Measurements from ENCODE around the gene ESRRA.

The ESRRA gene

DNA sequence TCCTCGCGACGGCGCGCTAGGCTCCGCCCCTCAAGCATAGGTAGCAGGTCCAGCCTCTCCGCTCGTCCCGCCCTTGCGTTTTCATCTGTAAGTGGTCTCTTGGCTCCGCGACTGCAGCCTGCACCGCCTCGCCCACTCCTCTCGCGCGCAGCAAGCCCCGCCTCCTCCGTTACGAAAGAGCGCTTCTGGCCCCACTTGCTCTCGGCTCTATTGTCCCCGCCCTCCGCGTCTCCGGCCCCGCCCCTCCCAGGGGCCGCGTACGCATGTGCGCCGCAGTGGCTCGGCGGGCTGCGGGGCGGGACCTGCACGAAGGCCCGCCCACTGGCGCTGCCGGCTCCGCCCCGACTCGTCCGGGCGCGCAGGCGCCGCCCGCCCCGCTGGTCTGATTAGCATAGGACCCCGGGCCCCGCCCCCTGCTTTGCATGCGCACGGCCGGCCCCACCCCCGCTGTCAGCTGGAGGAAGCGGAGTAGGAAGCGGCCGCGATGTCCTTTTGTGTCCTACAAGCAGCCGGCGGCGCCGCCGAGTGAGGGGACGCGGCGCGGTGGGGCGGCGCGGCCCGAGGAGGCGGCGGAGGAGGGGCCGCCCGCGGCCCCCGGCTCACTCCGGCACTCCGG lies at the start of gene ESRRA:
TSS of gene ESRRA (plus strand) at position 450 of the 616 bp plus-strand sequence. CDS start 1,656 bp downstream, outside the sequence.
- DNase-seq (ENCODE audit: low read depth): peak; percentile 100

DNA sequence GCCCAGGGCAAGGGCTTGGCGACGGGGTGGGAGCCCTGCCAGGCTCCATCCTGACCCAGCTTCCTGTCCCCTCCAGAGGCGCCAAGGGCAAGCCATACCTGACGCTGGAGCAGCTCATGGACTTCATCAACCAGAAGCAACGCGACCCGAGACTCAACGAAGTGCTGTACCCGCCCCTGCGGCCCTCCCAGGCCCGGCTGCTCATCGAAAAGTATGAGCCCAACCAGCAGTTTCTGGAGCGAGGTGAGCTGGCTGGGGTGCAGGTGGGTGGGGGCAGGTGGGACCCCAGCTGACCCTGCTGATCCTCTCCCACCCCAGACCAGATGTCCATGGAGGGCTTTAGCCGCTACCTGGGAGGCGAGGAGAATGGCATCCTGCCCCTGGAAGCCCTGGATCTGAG lies 49.0 kb upstream of the ESRRA start:
- DNase-seq (ENCODE audit: low read depth): no peak

DNA sequence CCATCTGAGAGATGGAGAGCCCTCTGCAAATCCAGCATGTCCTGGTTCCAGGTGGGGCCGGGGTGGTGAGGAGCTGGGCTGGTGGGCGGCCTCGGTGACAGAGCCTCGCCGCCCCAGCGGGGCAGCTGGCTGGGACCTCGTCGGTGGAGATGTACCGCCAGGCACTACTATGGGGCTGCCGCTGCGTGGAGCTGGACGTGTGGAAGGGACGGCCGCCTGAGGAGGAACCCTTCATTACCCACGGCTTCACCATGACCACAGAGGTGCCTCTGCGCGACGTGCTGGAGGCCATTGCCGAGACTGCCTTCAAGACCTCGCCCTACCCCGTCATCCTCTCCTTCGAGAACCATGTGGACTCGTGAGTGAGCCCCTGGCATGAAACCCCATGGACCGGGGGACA lies 47.0 kb upstream of the ESRRA start:
- no peak for DNase-seq (ENCODE audit: low read depth)

DNA sequence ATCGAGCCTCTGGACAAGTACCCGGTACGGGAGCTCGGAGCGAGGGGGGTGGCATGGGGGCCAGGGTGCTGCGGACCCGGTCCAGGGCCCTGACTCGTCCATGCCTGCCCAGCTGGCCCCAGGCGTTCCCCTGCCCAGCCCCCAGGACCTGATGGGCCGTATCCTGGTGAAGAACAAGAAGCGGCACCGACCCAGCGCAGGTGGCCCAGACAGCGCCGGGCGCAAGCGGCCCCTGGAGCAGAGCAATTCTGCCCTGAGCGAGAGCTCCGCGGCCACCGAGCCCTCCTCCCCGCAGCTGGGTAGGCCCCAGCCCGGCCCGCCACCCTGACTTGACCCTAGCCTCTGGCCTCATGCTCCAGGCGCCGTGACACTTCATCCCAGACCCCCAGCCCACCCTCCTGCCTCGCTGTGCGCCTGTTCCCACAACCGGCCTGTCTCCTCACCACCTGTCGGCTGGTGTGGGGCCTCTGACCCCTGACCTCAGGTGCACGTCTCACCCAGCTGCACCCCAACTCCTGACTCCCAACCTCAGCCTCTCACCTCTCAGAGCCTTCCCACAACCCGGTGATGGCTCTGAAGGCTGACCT lies 46.3 kb upstream of the ESRRA start:
- DNase-seq (ENCODE audit: low read depth): no peak

DNA sequence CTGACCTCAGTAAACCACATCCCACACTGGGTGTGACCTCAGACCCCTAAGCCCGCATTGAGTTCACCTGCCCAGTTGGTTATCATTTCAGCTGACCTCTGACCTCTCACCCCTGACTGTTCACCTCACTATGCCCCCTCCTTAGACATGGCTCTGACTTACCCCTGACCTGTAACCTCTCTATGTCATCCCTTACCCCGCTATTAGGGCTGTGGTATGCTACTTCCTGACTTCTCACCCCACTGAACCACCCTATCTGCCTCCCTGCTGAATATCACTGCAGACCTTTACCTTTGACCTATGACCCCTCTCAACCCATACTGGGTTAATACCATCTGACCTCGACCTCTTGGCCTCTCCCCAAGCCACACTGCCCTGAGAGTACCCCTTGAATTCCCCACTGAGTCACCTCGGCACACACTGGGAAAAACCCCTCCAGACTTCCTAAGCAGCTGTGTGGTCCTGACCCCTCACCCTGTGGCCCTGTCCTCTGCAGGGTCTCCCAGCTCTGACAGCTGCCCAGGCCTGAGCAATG lies 45.7 kb upstream of the ESRRA start:
- DNase-seq (ENCODE audit: low read depth): no peak

DNA sequence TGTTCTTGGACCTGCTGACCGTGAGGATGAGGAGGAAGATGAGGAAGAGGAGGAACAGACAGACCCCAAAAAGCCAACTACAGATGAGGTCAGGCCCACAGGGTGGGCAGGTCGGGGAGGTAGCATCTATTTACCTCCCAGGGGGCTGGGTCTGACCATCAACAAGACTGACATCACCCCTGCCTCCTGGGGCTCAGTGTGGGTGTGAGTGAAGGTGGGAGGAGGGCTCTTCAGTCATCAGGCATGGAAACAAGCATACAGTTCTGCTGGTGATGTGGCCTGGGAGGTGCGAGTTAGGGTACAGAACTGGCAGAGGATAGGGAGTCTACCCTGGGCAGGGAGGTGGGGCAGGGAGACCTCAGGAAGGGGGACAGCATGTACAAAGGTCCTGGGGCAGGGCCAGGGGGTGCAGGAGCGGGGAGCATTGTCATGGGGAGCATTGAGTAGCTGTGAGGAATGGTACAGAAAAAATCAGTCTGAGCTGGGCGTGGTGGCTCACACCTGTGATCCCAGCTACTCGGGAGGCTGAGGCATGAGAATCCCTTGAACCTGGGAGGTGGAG lies 45.1 kb upstream of the ESRRA start:
- DNase-seq (ENCODE audit: low read depth): no peak

DNA sequence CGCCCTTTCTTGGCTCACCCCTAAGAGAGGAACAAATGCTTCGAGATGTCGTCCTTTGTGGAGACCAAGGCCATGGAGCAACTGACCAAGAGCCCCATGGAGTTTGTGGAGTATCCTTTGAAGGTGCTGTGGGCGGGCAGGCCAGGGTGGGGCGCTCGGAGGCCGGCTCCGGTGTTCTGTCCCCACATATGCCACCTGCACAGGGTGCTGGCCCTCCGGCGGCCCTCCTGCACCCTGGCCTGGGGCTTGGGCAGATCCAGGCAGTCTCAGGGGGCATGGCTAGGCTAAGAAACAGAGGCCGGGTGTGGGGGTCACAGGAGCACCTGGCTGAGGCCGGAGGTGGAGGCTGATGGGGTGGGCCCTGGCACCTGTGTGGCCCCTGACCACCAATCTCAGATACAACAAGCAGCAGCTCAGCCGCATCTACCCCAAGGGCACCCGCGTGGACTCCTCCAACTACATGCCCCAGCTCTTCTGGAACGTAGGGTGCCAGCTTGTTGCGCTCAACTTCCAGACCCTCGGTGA lies 43.7 kb upstream of the ESRRA start:
- DNase-seq (ENCODE audit: low read depth): no peak

DNA sequence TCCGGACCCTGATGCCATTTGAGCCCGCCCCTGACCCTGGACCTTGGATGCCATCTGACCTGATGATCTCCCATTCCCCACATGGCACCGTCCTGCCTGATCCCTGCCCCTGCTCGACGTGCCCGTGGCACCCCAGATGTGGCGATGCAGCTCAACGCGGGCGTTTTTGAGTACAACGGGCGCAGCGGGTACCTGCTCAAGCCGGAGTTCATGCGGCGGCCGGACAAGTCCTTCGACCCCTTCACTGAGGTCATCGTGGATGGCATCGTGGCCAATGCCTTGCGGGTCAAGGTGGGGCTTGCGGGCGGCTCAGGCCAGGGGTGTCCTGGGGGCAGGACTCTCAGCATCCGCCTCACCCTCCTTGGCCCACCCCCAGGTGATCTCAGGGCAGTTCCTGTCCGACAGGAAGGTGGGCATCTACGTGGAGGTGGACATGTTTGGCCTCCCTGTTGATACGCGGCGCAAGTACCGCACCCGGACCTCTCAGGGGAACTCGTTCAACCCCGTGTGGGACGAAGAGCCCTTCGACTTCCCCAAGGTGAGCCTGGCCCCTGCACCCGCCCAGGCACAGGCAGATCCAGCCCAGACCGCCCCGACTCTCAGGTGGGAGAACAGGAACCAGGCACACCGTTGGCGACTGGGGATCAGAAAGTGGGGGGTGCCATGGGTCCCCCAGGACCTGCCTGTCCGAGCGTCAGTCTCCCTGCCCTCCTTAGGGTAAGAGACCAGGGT lies 42.9 kb upstream of the ESRRA start:
- no peak for DNase-seq (ENCODE audit: low read depth)

DNA sequence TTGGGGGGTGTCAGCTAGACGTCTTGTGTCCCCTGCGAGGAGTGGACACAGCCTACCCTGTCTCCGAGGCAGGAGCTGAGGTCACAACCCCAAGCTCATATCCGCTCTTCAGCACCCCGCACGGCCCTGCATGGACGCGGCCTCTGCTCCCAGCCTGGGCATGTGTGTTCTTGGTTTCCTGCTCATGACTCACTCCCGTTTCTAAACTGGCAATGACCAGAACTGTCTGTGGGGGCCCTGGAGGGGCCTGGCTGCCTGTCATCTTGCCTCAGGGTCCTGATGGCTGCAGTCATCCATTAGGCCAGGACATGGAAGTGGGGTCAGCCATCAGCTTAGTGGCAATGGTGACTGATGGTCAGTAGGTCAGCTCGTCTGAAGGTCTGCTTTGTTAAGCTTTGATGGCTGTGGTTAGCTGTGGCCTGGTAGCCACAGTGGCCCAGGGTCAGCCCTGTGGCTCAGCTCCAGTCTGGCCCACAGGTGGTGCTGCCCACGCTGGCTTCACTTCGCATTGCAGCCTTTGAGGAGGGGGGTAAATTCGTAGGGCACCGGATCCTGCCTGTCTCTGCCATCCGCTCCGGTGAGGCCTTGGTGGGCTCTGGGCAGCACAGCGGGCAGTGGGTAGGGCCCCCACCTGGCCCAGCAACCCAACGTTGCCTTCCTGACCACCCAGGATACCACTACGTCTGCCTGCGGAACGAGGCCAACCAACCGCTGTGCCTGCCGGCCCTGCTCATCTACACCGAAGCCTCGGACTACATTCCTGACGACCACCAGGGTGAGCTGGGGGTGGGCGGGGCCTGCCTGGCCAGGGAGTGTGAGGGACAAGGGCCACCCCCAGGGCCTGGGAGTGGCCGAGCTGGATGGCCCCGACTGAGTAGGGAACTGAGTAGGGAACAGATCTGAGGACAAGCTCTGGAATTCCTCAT lies 42.0 kb upstream of the ESRRA start:
- DNase-seq (ENCODE audit: low read depth): no peak

DNA sequence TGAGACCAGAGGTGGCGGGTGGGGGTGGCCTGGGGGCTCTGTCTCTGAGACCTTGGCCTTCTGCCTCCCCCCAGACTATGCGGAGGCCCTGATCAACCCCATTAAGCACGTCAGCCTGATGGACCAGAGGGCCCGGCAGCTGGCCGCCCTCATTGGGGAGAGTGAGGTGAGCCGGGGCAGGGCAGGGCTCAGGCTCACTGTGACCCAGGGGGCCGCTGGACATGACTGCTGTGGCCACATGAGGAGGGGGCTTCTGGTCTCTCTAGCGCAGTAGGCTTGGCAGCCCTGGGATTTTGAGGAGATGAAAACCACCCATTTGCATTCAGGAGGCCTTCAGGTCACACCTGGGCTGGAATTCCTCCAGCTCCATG lies 41.4 kb upstream of the ESRRA start:
- DNase-seq (ENCODE audit: low read depth): no peak

DNA sequence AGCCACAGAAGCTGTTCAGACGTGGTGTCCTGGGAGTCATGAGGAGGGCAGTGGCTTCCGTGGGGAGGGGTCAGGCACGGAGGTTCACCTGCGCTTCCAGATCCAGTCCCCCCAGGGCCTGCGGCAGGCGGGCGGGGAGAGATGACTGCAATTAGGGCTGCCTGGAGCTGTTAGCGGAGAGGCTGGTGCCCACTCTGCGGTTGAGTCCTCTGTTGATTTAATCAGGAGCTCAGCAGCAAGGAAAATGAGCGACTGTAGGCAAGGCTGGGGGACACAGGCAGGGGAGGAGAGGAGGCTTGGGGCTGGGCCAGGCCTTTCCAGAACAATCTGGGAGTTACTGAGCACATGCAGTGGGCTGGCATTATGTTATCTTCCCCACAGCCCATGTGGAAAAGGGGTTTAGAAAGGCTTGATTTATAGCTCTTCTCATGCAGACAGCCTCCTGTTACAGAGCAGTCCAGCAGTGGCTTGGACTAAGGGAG lies 40.9 kb upstream of the ESRRA start:
- no peak for DNase-seq (ENCODE audit: low read depth)

DNA sequence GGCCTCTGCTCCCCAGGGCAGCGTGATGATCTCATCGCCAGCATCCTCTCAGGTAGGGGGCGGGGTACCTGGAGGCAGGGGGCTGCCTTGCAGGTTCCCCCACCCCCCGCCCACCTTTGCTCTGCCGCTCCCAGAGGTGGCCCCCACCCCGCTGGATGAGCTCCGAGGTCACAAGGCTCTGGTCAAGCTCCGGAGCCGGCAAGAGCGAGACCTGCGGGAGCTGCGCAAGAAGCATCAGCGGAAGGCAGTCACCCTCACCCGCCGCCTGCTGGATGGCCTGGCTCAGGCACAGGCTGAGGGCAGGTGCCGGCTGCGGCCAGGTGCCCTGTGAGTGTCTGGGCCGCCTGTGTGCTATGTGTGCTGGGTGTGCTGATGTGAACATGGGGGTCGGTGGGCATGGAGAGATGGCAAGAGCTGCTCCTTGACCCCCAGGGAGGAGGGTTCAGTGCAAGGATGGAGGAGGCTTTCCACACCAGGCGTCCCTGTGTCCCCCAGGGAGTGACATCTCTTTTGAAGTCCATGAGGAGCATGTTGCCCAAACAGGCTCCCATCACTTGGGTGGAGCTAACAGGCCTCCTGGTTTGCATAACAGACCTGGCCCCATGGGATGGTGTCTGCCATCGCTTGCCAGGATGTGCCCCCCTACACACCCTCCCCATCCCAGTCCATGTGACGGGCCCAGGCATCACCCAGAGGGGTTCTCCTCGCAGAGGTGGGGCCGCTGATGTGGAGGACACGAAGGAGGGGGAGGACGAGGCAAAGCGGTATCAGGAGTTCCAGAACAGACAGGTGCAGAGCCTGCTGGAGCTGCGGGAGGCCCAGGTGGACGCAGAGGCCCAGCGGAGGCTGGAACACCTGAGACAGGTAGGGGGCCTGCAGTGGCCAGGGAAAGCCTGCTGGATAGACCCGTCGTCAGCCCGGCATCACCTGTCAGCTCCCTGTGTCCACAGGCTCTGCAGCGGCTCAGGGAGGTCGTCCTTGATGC lies 39.9 kb upstream of the ESRRA start:
- DNase-seq (ENCODE audit: low read depth): no peak

DNA sequence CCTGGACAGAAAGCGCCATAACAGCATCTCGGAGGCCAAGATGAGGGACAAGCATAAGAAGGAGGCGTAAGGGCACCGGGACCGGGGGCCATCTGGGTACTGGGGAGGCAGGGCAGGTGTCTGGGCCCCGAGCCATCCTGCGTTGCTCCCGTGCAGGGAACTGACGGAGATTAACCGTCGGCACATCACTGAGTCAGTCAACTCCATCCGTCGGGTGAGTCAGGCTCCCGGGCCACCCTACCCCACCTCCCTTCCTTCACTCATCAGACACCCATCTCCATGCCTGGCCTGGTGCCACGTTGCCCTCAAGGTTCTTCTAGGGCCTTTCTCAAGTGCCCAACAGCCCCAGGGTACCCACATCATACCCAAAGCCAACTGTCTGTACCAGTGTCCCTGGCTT lies 39.0 kb upstream of the ESRRA start:
- no peak for DNase-seq (ENCODE audit: low read depth)

DNA sequence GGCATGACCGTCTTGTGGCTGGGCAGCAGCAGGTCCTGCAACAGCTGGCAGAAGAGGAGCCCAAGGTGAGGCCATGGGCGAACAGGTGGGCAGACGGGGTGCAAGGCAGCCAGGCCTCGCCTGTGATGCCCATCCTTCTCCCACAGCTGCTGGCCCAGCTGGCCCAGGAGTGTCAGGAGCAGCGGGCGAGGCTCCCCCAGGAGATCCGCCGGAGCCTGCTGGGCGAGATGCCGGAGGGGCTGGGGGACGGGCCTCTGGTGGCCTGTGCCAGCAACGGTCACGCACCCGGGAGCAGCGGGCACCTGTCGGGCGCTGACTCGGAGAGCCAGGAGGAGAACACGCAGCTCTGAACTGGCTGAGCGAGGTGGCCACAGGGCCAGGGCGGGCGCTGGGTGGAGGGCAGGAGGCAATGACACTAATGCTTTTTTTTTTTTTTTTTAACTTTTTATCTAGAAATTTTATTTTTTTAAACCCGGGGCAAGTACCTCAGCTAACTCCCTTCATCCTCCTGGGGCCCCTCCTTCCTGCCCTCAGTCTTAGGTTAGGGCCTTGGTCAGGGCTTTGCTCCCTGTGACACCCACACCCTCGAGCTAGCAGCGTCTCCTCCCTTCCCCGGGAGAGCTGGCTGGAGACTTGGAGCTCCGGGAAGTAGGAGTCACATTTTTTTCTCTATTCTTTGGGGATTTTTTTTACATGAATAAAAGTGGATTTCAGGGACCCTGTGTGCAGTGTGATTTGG lies 37.9 kb upstream of the ESRRA start:
- DNase-seq (ENCODE audit: low read depth): no peak

DNA sequence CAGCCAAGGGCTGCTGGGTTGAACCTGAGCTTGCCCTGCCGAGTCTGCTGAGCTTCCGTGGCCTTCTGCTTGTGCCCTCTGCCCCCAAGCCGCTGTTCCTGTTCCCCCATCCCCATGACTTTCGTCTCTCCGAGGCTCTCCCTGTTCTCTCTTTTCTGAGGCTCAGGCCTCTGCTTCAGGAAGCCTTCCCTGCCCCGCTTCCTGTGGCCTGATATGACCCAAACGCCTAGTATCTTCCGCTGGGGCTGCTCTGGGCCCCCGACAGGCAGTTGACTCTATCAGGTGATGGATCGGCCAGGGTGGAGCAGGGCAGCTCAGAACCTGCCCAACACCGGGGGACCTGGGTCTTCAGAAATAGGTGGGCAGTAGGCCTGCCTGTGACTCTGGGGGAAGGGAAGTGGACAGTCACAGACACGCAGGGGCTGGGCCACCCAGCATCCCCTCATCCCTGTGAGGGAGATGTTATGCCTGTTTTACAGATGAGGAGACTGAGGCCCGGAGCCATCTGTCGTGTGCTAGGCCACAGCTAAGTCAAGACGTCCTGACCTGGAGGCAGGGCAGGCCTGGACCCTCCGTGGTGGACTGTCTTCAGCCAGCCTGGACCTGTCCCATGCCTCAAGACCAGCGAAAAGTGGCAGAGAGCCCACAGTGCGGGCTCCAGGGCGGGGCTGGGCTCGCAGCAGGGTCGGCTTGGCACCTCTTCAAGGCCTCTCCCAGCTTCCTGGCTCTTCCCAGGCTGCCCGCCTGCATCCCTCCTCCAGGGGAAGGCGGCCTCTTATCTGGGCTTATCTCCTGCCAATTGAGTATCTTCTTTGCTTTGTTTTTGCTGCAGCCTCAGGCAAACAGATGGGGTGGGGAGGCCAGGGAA lies 37.1 kb upstream of the ESRRA start:
- DNase-seq (ENCODE audit: low read depth): no peak

DNA sequence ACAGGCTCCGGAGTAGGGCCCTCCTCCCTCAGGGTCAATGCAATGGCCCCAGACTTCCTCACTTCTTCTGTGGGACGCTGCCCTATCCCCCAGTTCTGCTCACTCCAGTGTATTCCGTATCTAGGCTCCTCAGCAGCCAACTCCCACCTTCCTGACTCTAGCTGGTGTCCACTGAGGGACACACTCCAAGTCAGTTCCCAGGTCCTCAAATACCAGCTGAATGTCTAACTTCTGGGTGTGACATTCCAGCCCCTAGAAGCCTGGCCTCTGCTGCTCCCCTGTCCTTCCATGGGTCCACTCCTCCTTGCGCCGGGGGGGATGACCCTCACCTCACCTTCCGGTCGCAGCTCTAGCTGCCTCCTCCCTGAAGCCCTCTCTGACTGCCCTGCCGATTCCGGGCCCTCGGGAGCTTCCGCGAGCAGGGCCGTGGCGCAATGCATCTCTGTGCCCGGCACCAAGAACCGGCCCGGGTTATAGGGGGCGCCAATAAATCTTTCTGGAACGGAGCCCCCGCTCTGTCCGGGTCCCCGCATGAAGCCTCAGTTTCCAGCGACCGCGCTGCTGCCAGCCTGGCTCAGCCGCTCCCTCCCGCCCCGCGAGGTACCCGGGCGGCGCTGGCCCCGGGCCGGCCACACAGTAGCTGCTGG lies 36.3 kb upstream of the ESRRA start:
- no peak for DNase-seq (ENCODE audit: low read depth)

DNA sequence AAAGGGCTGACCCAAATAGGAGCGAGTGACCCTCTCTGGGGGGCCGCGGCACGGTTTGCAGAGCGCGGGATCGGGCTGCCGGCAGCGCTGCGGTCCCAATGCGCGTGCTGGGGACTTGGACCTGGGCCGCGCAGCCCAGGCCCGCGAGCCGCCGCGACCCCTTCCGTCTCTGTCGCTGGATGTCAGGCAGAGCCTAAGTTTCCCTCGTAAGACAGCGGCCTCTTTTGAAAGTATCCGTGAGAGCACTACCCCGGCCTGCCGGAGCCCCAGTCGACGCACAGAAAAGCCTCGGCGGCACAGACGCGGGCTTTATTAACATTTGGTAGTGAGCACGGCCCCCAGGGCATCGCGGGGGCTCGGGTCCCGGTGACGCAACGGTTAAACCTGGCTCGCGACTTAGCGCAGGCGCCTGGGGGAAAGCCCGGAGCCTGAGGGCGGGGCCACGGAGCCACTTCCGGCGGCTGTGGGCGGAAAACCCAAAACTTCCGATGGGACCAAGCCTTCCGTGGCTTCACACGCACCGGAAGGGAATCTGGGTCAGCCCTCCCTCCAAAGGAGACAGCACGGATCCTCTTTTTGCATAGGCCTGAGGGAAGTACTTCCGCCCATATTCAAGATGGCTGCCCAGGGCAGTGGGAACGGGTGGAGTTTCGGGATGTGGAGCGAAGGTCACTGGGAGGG lies 35.6 kb upstream of the ESRRA start:
- peak; percentile 96 for DNase-seq (ENCODE audit: low read depth)
